DND-41 (cell line): Measurements from ENCODE around the gene CATSPER4.
A peak's percentile ranks its signal among the peaks of the same experiment; 100 is the strongest.
"Not testable (repeated sequence)": the region's sequence is repeated elsewhere in the genome, so short reads cannot be mapped to it uniquely, and the experiment has no call there.

ENCODE experiments used
- ATAC-seq: fragments of 200-7000 bp; cut with Tn5 transposase; 3 replicates; pipeline ENCODE4 v1.9.1; 2021; ENCODE audit warnings: low read depth; ENCODE audit not compliant: insufficient read depth
- DNase-seq: peaks from one replicate; pipeline ENCODE4 v3.0.0-alpha.2; 2020
- H2AFZ ChIP-seq: 2 replicates; pipeline ENCODE4 v1.6.0; 2012; ENCODE audit warnings: low read depth, low read length
- H3K27ac ChIP-seq: 2 replicates; pipeline ENCODE4 v1.5.1; 2012; ENCODE audit warnings: low read length, inconsistent platforms
- H3K27me3 ChIP-seq: fragments of 200-600 bp; sonication (generic); 2 replicates; pipeline ENCODE4 v1.6.0; 2012; ENCODE audit warnings: low read length, mild to moderate bottlenecking, inconsistent platforms; ENCODE audit not compliant: insufficient read depth, poor library complexity
- H3K36me3 ChIP-seq: 2 replicates; pipeline ENCODE4 v1.5.1; 2012; ENCODE audit warnings: low read length, inconsistent platforms; ENCODE audit not compliant: insufficient read depth
- H3K4me1 ChIP-seq: 2 replicates; pipeline ENCODE4 v1.5.1; 2012; ENCODE audit warnings: mild to moderate bottlenecking, low read length; ENCODE audit not compliant: insufficient read depth
- H3K4me2 ChIP-seq: 2 replicates; pipeline ENCODE4 v1.6.0; 2012; ENCODE audit warnings: mild to moderate bottlenecking, moderate library complexity, low read length, inconsistent platforms; ENCODE audit not compliant: insufficient read depth
- H3K4me3 ChIP-seq, 2 experiments: fragments of 200-600 bp in 1 of 2; shearing (Covaris generic) in 1 of 2; 2 replicates each; pipeline ENCODE4 v1.5.1; 2012 to 2016; ENCODE audit warnings: inconsistent platforms in 2 of 2, low read length in 2 of 2, mild to moderate bottlenecking in 2 of 2, low read depth in 1 of 2, moderate library complexity in 1 of 2
- H3K79me2 ChIP-seq: 2 replicates; pipeline ENCODE4 v1.6.0; 2012; ENCODE audit warnings: low read length, inconsistent platforms; ENCODE audit not compliant: insufficient read depth
- H3K9ac ChIP-seq: 2 replicates; pipeline ENCODE4 v1.6.0; 2012; ENCODE audit warnings: low read depth, mild to moderate bottlenecking, inconsistent platforms, low read length, moderate library complexity
- H3K9me3 ChIP-seq: 2 replicates; pipeline ENCODE4 v1.5.1; 2012; ENCODE audit warnings: low read length, moderate library complexity, mild to moderate bottlenecking, inconsistent platforms; ENCODE audit not compliant: insufficient read depth, severe bottlenecking
- H4K20me1 ChIP-seq: 2 replicates; pipeline ENCODE4 v1.6.0; 2012; ENCODE audit warnings: low read length; ENCODE audit not compliant: insufficient read depth
- EZH2 ChIP-seq: IDR thresholded peaks from 3 replicates; pipeline ENCODE4 v1.6.1; 2012; ENCODE audit warnings: borderline replicate concordance, low read depth, mild to moderate bottlenecking, moderate library complexity, low read length, inconsistent platforms; ENCODE audit not compliant: severe bottlenecking
- TF ChIP-seq, protein P1 (sequence below): IDR thresholded peaks from 2 replicates; pipeline ENCODE4 v1.5.1; 2012; ENCODE audit warnings: borderline replicate concordance, low read length, moderate library complexity, mild to moderate bottlenecking; ENCODE audit not compliant: poor library complexity, severe bottlenecking; ENCODE audit errors: extremely low read depth

The CATSPER4 gene

DNA sequence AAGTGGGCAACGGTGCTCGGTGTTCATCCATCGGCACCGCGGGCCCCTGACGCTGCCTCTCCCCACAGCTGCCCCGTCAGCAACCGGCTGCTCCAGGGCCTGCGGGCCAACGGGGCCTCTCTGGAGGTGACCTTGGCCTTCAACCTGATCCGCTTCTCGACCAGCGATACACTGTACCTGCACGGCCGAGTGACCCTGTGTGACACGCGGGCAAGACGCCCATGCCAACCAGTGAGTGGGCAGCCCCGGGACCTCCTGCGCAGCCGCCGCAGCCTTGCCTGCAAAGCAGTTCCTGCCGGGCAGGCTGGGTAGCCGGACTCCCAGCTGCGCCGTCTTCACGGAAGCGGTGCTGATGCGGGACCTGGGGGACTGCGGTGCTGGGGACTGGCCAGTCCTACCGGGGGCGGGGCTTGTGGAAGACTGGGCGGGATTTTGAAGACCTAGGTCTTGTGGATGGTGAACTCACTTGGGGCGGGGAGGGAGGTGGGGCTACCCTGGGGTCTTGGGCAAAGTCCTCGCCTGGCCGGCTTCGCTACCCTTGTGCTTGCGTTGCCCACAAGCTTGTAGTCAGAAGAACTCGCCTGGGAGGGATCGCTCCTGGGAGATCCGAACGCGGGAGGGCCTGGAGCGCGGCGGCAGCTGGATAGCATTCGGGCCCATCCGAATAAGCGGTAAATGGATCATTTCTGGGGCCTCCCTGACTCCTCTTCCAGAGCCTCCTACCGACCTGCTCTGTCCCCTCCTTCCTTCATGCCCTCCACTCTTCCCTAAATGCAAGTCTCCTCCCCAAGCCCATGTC is 34.8 kb downstream of the CATSPER4 start:
- H3K9me3 ChIP-seq: no peaks in the 10 kb centered on the region
- H3K4me1 ChIP-seq: no peaks in the 10 kb centered on the region
- H3K79me2 ChIP-seq: no peaks in the 10 kb centered on the region
- no peak overlapping the region for H3K27ac ChIP-seq
- H3K4me2 ChIP-seq: no peak overlapping the region
- no peaks in the 10 kb centered on the region for H3K36me3 ChIP-seq
- no peak overlapping the region for H2AFZ ChIP-seq
- DNase-seq: no peak
- no peak overlapping the region for H3K4me3 ChIP-seq
- no peak for ATAC-seq
- no peak overlapping the region for H3K9ac ChIP-seq
- TF ChIP-seq EZH2: no peak
- TF ChIP-seq, protein P1, sequence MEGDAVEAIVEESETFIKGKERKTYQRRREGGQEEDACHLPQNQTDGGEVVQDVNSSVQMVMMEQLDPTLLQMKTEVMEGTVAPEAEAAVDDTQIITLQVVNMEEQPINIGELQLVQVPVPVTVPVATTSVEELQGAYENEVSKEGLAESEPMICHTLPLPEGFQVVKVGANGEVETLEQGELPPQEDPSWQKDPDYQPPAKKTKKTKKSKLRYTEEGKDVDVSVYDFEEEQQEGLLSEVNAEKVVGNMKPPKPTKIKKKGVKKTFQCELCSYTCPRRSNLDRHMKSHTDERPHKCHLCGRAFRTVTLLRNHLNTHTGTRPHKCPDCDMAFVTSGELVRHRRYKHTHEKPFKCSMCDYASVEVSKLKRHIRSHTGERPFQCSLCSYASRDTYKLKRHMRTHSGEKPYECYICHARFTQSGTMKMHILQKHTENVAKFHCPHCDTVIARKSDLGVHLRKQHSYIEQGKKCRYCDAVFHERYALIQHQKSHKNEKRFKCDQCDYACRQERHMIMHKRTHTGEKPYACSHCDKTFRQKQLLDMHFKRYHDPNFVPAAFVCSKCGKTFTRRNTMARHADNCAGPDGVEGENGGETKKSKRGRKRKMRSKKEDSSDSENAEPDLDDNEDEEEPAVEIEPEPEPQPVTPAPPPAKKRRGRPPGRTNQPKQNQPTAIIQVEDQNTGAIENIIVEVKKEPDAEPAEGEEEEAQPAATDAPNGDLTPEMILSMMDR: no peak
- no peaks in the 10 kb centered on the region for H3K27me3 ChIP-seq
- H4K20me1 ChIP-seq: no peaks in the 10 kb centered on the region

DNA sequence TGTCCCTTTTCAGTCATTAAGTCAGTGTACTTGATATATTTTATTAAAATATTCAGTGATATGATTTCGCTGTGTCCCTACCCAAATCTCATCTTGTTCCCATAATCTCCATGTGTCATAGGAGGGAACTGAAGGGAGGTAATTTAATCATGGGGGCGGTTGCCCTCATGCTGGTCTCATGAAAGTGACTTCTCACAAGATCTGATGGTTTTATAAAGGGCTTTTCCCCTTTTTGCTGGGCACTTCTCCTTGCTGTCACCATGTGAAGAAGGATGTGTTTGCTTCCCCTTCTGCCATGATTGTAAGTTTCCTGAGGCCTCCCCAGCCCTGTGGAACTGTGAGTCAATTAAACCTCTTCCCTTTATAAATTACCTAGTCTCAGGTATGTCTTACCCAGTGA is 40.3 kb downstream of the CATSPER4 start:
- H3K4me2 ChIP-seq, H2AFZ ChIP-seq, H3K9ac ChIP-seq, H3K27ac ChIP-seq, DNase-seq, H3K36me3 ChIP-seq, H3K4me3 ChIP-seq, H3K27me3 ChIP-seq, H3K9me3 ChIP-seq, ATAC-seq: not testable (repeated sequence)
- Histone ChIP-seq H3K4me1 (peaks cover 15% of the 10 kb centered on the region), H3K79me2 (peaks cover 19% of the 10 kb centered on the region), H4K20me1 (peaks cover 12% of the 10 kb centered on the region; the same call in 1 of the 2 replicates)

DNA sequence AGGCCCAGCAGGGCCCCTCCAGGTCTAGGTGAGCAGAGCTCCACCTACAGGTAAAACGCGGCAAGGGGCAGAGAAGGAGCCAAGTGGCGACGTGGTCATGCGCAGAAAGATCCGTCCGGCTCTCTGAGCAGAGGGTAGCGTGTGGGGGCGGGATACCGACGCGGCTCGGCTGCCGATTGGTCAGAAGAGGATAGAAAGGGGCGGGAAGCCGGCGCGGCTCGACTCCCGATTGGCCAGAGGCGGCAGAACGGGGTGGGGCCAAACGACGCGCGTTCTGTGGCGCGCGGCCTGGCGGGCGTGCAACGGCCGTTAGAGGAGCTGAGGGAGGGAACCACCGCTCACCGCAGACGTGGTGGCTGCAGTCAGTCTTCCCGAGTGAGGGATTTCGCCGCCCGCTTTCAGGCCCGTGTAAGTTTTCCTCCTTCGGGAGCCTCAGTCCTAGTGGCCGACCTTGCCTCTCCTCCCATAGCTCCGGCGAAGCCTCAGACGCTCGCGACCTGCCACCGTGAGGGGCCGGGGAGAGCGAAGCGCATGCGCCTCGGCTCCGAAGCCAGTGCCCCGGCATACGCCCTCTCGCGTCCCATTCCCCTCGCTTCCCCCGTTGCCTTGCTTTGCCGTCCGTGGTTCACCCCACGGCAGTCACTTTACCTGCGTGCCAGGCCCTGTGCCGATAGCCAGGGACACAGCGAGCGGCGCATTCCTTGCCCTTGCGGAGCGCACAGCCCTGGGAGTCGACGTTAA is 43.7 kb downstream of the CATSPER4 start, which contains the start of gene CEP85:
Gene CEP85 (plus strand): TSS at position 298 of the 741 bp plus-strand sequence. CDS start 5,584 bp downstream, outside the sequence.
- ATAC-seq: peak; percentile 92
- DNase-seq: peak; percentile 98
- H4K20me1 ChIP-seq: peaks cover 32% of the 10 kb centered on the region; the same call in 1 of the 2 replicates
- no peaks in the 10 kb centered on the region for H3K9me3 ChIP-seq
- H3K79me2 ChIP-seq: peaks cover 53% of the 10 kb centered on the region
- H2AFZ ChIP-seq: peak within 1 kb of the TSS; percentile 100
- peak within 1 kb of the TSS; percentile 65 to 81 for H3K4me3 ChIP-seq
- H3K4me2 ChIP-seq: peak within 1 kb of the TSS; percentile 99
- peak within 1 kb of the TSS; percentile 94 for H3K27ac ChIP-seq
- peaks cover 37% of the 10 kb centered on the region for H3K4me1 ChIP-seq
- H3K9ac ChIP-seq: peak within 1 kb of the TSS; percentile 71
- H3K27me3 ChIP-seq: no peaks in the 10 kb centered on the region
- TF ChIP-seq, protein P1: peak; percentile 93
- TF ChIP-seq EZH2: no peak
- H3K36me3 ChIP-seq: peaks cover 14% of the 10 kb centered on the region
